H1 (cell line): ENCODE measurements around the gene COL10A1. TPM values are rescaled to one million over a fixed set of nuclear protein-coding genes. Genes with fewer than 3 reads are reported as not detected.

Experiments
- BCL11A ChIP-seq, 2 experiments: IDR thresholded peaks; one replicate each; pipeline ENCODE4 v1.6.1; 2011; ENCODE audit warnings: low read depth in 2 of 2, low read length in 2 of 2, mild to moderate bottlenecking in 2 of 2
- CHD7 ChIP-seq: fragments of 300-600 bp; sonication (generic); IDR thresholded peaks from 2 replicates; pipeline ENCODE4 v1.7.1; 2012; ENCODE audit warnings: low read length, moderate library complexity, mild to moderate bottlenecking, inconsistent platforms; ENCODE audit not compliant: insufficient replicate concordance
- EGR1 ChIP-seq: IDR thresholded peaks from 2 replicates; pipeline ENCODE4 v1.6.1; 2011; ENCODE audit warnings: low read depth, low read length, borderline replicate concordance
- POLR2AphosphoS5 ChIP-seq: IDR thresholded peaks from 2 replicates; pipeline ENCODE4 v1.6.1; 2011; ENCODE audit warnings: low read depth, low read length
- SIX5 ChIP-seq: IDR thresholded peaks from 2 replicates; pipeline ENCODE4 v1.6.1; 2011; ENCODE audit warnings: mild to moderate bottlenecking, low read depth, low read length
- polyA plus RNA-seq, 7 experiments: library from polyadenylated mRNA; depleted of rRNA in 3 of 7; stranded (reverse) in 5 of 7; unstranded in 2 of 7; fragments of >200 nt in 5 of 7; fragments of 200-250 nt in 2 of 7; gene quantifications; 1 replicate in 5 of 7; 2 replicates in 1 of 7; 4 replicates in 1 of 7; pipeline versions ENCODE4 v1.2.1 to v1.2.3, GENCODE V29; 2011 to 2013; ENCODE audit warnings: missing spikeins in 2 of 7, mixed read lengths in 2 of 7
- total RNA-seq: library from RNA; stranded (reverse); fragmentation: NEBNext Ultra II Directional; extraction: Animal tissue kit (Norgen Biotek cat#: 25700); gene quantifications from 2 replicates; pipeline ENCODE4 v1.2.1, GENCODE V29; 2021

COL10A1 gene
- total and polyA plus RNA-seq, 2 of the 8 experiments (the other 6 are each of a cell fraction or from before 2014, with no cell fraction given) = not detected

- TF ChIP-seq CHD7 = no peak
- TF ChIP-seq EGR1 = no peak
- no peak for TF ChIP-seq SIX5
- TF ChIP-seq BCL11A (IDR thresholded peaks at IDR 0.05; ENCODE audit: low read depth in 2 of 2, low read length in 2 of 2) = no peak
- no peak for TF ChIP-seq POLR2AphosphoS5
These were observed 20.7 kb downstream of the COL10A1 start (continued) for GRCh38 chr6:116105247-116105646.
